ENCODE results near the gene CA4.

GRCh38 chr17:60168654-60169053 lies 18.9 kb downstream of the CA4 start:
- TF ChIP-seq, protein P1, sequence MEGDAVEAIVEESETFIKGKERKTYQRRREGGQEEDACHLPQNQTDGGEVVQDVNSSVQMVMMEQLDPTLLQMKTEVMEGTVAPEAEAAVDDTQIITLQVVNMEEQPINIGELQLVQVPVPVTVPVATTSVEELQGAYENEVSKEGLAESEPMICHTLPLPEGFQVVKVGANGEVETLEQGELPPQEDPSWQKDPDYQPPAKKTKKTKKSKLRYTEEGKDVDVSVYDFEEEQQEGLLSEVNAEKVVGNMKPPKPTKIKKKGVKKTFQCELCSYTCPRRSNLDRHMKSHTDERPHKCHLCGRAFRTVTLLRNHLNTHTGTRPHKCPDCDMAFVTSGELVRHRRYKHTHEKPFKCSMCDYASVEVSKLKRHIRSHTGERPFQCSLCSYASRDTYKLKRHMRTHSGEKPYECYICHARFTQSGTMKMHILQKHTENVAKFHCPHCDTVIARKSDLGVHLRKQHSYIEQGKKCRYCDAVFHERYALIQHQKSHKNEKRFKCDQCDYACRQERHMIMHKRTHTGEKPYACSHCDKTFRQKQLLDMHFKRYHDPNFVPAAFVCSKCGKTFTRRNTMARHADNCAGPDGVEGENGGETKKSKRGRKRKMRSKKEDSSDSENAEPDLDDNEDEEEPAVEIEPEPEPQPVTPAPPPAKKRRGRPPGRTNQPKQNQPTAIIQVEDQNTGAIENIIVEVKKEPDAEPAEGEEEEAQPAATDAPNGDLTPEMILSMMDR (IDR thresholded peaks at IDR 0.05) = no peak
- TF ChIP-seq POLR2A (IDR thresholded peaks at IDR 0.05) = no peak
